SH-SY5Y (cell line): ENCODE data around the gene CADM3.

ENCODE experiments used
- GATA2 ChIP-seq: IDR thresholded peaks from 2 replicates; pipeline ENCODE4 v1.6.1; 2011; ENCODE audit warnings: mild to moderate bottlenecking, low read depth, low read length
- GATA3 ChIP-seq: IDR thresholded peaks from 2 replicates; pipeline ENCODE4 v1.6.1; 2011; ENCODE audit warnings: low read depth, mild to moderate bottlenecking, low read length, moderate library complexity

DNA sequence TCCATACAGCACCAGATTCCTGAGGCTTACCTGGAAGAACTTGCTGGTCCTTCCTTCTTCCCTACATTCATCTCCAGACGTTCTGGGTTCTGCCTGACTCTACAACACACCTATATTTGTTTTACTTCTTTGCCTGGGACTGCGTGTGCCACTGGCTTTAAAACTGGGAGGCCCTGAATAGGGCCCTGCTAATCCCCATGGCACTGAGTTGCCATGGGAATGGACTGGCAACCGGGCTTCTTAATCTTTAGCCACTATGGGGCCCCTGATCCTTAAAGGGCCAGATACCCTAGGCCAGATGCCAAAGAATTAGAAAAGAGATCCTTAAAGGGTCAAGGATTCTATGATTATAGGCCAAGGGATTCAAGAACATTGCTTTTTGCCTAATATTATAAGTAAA is 24.4 kb upstream of the CADM3 start:
- no peak for TF ChIP-seq GATA2
- TF ChIP-seq GATA3 = no peak
